Measurements from ENCODE around the gene ABO.
"Not testable (repeated sequence)": the region's sequence is repeated elsewhere in the genome, so short reads cannot be mapped to it uniquely, and the experiment has no call there.

ABO gene

DNA sequence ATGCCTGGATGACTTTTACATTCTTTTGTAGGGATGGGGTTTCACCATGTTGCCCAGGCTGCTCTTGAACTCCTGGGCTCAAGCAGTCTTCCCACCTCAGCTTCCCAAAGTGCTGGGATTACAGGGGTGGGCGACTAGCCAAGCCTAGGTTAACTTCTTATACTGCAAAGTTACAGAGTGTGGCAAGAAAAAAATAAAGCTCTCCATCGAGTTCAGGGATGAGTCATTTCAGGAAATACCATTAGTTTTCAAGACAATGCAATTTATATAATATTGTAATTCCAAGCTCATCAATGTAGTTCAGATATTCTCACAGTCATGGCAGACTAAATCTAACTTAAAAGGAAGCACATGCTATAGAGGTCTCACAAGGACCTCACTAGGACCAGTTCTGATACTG lies 11.5 kb upstream of the ABO start:
- no peak for DNase-seq

DNA sequence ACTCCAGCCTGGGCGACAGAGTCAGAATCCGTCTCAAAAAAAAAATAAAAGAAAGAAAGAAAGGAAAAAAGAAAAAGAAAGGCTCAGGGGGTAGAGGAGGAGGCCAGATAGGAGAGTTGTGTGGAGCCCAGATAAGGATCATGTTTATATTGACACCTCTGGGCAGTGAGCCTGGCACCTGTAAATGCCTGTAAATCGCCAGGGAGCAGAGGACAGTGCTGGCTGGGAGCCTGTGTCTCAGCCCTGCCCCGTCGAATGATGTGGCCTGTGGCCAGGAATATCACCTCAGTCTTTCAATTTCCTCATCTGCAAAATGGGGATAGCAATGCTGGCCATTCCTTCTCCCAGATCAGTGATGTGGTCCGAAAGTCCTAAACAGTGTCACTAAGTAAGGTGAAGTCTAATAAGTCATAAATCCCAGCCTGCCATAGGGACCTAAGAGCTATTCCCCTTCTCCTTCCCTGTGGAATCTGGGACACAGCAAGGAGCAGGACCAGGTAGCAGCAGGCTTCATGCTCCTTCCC lies 10.3 kb upstream of the ABO start:
- no peak for DNase-seq

DNA sequence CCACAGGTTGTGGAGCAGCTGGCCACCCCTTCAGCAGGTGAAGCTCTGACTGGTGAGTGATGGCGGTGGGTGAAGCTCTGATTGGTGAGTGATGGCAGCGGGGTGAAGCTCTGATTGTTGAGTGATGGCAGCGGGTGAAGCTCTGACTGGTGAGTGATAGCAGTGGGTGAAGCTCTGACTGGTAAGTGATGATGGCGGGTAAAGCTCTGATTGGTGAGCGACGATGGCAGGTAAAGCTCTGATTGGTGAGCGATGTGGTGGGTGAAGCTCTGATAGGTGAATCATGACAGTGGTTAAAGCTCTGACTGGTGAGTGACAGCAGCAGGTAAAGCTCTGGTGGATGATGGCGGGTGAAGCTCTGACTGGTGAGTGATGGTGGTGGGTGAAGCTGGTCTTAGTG lies 9.4 kb upstream of the ABO start:
- no peak for DNase-seq

DNA sequence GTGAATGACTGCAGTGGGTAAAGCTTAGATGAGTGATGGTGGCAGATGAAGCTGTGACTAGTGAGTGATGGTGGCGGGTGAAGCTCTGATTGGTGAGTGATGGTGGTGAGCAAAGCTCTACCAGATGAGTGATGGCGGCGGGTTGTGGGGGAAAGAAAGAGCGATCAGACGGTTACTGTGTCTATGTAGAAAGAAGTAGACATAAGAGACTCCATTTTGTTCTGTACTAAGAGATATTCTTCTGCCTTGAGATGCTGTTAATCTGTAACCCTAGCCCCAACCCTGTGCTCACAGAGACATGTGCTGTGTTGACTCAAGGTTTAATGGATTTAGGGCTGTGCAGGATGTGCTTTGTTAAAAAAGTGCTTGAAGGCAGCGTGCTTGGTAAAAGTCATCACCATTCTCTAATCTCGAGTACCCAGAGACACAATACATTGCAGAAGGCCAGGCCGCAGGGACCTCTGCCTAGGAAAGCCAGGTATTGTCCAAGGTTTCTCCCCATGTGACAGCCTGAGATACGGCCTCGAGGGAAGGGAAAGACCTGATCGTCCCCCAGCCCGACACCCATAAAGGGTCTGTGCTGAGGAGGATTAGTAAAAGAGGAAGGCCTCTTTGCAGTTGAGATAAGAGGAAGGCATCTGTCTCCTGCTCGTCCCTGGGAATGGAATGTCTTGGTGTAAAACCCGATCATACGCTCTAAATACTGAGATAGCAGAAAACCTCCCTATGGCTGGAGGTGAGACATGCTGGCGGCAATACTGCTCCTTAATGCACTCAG lies 8.4 kb upstream of the ABO start:
- DNase-seq: not testable (repeated sequence)

DNA sequence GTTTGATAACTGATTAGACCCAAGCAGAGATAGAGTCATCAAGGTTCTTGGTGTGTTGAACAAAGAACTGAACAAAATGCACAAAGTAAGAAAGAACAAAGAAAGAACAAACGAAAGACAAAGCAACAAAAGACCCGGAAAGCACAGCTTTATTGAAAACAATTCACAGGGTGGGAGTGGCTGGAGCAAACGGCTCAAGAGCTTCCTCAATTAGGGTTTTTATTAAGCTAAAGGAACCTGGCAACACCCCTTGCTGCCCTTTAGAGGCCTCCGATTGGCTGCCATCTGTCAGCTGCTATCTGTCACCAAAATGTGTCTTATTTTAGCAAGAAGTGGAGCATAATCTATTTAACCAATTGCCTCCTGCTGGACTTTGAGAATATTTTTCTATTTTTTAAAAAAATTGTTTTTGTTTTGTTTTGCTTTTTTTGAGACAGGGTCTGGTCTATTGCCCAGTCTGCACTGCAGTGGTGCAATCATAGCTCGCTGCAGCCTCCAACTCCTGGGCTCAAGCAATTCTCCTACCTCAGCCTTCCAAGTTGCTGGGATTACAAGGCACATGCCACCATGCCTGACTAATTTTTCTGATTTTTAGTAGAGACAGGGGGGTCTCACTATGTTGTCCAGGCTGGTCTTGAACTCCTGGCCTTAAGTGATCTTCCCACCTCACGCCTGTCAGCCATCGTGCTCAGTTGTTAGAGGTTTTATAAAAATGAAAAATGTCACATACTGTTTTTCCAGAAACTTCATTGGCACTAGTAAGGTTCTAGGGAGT lies 7.7 kb upstream of the ABO start:
- peak; percentile 29 for DNase-seq

DNA sequence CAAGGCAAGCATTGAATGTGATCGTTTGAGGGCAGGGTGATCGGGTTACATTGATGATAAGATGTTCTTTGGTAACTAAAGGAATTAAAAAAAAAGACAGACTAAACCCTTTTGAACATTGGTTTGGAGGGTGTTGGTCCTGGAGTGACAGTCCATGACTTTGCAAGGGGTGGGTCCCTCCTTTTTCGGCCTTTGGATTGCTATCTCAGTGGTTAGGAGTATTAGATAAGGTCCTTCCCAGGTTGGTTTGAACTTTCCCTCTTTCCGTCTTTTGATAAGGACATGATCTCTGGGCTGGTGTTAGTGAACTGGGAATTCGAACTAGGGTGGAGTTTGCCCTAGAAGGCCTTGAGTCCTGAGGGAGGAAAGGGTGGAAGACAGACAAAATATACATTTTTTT lies 5.4 kb upstream of the ABO start:
- DNase-seq: no peak

DNA sequence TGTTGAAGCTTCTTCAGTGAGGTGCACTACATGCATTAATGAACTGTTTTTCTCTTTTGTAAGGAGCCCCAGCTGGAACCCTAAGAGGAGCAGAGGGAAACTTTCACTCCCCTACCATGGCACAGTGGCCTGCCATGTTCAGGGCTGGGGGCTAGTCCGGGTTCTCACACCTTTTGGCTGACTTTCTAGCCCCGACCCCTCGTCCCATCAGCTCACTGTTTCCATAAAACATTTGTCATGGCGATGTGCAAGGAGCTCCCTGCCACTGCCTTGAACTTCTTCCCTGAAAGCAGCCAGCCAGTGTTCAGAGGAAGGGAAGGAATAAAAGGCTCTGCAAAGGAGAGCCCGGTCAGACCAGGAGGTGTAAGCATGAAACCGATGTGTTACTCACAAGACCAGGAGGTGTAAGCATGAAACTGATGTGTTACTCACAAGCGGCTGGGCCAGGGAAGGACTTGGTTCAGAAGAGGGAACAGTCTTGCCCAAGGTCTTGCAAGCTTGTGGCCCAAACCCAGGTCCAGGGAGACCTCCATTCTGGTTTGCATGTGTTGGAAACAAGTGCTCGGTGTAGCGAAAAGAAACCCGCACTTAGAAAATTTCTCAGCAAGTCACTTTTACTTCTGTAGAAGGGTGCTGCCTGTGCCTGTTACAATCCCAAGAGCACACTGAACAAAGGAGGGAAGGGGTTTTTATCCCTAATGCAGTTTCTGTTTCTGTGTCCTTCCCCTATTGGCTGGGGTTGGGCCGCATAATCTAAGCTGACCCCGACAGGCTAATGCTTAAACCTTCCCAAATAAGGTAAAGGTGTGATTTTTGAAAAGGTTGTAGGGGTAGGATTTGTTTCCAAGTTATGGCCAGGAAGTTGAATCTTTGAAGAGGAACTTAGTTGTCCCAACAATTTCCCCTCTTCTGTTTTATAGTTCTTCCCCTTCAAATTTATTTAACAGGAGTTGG lies 3.4 kb upstream of the ABO start:
- no peak for DNase-seq

DNA sequence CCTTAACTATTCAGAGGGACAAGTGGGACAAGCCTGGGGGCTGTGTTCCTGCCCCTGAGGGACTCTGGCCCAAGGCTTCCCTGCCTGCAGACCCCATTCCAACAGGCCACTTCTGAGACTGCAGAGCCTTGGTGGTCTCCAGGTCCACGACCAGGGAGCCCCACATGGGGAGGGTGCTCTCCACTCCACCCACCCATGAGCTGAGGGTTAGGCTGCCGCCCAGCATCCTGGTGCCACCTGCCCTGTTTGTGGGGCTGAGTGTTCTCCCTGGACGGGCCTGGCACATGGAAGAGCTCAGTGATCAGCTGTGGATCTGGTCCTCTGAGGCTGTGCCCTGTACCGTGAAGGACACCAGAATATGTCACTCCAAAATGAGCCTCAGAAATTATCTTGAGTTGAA lies 2.5 kb upstream of the ABO start:
- no peak for DNase-seq

DNA sequence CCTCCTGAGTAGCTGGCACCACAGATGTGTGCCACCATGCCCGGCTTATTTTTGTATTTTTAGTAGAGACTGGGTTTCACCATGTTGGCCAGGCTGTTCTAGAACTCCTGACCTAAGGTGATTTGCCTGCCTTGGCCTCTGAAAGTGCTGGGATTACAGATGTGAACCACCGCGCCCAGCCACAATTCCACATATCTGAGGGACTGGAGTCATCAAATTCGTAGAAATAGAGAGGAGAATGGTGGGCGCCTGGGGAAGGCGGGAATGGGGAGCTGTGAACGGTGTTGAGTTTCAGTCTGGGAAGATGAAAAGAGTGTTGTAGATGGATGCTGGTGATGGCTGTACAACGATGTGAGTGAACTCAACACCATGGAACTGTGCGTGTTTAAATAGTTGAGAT lies 1.9 kb upstream of the ABO start:
- DNase-seq: no peak

DNA sequence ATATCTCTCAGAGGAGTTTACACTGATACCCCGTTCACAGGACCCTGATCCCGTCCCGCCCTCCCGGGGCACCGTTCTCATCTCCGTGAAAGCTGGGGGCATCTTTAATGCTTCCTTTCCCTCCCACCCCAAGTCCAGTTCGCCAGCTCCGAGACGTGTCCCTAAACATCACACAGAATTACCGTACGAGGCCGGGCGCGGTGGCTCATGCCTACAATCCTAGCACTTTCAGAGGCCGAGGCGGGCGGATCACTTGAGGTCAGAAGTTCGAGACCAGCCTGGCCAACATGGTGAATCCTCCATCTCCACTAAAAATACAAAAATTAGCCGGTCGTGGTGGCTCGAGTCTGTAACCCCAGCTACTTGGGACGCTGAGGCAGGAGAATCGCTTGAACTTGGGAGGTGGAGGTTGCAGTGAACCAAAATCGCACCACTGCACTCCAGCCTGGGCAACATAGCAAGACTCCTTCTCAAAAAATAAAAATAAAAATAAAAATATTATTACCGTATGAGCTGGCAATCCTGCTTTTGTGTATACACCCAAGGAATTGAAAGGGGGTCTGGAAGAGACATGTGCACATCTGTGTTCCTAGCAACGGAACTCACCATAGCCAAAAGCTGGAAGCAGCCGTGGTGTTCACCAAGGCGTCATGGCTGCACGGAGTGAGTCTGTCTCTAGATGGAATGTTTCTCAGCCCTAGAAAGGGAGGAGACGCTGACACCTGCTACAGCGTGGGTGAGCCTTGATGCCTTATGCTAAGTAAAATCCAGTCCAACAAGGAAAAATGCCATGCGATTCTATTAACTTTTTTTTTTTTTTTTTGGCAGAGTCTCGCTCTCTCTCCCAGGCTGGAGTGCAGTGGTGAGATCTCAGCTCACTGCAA lies 1.2 kb upstream of the ABO start:
- DNase-seq: no peak

DNA sequence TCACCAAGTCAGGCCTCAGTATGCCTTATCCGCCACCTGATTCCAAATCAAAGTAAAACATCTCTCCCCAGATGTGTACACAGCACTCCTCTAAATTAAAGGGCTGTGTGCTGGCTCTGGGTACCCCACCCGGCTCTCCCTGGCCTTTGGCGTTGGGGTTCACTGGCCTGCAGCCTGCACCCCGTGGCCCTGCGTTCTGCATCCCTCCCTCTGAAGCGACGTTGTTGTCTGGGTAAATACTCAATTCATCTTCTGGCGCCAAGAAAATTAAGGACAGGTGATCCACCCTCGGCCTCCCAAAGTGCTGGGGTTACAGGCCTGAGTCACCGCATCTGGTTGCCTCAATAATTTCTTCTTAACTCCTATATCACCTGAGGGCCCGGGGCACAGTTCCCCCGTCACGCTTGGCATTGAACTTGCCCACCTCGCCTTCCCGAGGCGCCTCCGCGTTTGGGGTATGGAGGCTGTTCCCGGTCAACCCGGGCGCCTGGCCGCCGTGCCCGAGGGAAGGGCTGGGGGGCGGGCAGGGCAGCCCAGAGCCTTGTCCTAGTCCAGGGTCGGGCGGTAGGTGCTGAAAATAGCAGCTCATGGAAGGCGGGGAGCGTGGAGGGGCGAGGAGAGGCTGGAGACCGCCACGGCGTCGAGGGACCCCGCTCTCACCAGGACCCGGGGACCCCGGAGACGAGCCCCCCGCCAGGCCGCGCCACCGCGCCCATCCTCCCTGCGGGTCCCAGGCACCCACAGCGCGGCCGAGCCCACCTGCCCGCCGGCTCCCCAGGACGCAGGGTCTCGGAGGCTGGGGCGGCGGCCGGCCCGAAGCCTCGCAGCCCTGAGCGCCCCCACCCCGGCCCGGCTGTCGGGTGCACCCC lies 531 bp downstream of the ABO start:
- no peak for DNase-seq

DNA sequence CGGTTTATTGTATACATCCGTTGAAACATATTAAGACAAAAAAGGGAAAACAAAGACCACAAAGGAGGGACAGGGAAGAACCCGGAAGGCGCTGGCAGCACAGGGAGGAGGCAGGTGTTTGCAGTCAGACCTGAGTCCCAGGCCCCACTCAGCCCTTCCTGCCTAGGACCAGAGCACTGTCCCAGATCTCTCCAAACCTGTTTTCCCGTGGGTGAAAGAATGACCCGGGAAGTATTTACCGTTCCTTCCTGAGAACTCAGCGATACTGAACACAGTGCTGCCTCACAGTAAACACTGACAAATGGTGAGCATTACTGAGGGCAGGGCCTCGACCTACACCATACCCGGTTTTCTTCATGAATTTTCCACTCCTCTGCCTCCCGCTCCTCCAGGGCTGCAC lies 1.2 kb downstream of the ABO start:
- no peak for DNase-seq

DNA sequence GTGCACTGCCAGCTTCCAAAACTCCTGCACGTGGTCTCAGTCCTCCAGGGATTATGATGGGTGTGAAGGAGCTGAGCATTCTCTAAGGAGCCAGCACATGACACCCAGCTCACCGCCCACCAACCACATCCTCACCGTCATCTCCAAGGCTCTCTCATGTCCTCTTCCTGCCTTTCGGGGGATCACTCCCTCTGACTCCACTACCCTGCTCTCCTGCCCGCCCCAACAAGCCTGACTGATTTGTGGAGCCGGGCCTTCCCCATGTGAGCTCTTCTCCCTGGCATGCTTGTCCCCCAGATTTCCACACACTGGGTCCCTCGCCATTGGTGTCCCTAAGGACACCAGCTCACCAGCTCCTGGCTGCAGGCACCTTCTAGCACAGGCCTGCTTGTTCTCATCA lies 1.9 kb downstream of the ABO start:
- no peak for DNase-seq

DNA sequence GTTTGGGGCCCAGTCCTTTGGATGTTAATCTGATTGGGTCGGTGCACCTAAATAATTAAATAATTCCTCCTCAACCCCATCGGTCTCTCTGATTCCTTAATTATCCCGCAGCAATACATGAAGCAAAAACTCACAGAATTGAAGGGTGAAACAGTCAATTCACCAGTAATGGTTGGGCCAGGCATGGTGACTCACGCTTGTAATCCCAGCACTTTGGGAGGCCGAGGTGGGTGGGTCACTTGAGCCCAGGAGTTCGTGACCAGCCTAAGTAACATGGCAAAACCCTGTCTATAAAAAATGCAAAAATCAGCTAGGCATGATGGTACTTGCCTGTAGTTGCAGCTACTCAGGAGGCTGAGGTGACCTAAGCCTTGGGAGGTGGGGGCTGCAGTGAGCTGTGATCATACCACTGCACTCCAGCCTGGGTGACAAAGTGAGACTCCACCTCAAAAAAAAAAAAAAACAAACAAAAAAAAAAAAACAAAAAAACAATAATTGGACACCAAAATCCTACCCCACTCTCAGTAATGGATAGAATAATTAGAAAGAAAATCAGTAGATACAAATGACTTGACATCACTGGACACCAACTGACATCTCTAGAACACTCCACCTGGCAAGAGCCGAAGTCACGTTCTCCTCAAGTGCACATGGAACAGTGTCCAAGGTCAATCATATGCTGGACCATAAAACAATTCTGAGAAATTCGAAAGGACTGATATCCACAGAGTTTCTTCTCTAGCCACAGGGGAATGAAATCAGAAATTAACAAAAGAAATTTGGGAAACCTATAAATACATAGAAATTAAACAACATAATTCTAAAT lies 5.3 kb downstream of the ABO start:
- no peak for DNase-seq

DNA sequence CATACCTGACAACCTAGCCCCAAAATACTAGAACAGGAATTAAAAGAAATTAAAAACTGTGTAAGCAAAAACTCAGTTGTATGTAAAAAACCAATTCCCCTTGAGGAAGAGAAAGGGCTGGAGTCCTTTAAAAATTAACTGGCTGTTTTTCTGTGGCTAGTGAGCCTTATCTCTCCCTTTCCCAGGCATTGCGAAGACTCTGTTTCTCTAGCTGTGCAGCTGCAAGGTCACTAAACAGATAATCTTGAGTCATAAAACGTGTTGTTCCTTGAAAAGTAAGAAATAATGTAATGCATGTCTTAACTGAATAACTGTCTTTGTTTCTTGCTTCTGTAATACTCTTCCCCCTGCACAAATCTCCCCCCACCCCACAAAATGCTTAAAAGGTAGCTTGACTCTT lies 5.9 kb downstream of the ABO start:
- not testable (repeated sequence) for DNase-seq

DNA sequence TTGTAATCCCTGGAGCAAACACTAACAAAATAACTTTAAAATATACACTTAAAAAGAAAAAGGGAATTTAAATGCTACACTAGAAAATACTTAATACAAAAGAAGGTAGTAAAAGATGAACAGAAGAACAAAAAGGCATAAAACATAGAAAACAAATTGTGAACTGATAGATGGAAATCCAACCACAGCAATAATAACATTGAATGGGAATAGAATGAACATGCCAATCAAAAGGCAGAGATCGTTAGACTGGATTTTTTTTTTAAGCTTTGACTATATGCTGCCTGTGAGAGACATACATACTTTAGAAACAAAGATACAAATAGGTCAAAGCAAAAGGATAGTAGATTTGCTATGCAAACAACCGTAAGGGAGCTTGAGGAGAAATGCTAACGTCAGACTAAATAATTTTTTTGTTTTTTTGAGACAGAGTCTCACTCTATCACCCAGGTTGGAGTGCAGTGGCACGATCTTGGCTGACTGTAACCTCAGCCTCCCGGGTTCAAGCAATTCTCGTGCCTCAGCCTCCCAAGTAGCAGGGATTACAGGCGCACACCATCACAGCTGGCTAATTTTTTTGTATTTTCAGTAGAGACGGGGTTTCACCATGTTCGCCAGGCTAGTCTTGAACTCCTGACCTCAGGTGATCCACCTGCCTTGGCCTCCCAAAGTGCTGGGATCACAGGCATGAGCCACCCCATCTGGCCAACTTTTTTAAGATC lies 6.5 kb downstream of the ABO start:
- no peak for DNase-seq

DNA sequence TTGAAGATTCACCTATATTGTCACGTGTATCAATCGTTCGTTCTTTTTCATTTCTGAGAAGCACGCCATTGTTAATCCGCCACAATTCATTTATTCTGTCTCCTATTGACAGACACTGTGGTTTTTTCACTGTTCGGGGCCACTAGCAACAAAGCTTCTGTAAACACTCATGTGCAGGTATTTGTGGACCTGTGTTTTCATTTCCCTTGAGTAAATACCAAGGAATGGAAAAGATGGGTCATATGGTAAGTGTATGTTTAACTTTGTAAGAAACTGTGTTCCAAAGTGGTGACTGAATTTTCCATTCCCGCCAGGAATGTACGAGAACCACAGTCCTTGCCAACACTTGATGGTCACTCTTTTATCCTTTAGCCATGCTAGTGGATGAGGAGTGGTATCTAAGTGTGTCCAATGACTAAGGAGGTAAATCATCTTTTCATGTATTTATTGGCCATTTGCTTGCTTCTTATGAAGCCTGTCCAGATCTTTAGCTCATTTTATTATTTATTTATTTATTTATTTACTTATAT lies 10.7 kb downstream of the ABO start:
- DNase-seq: no peak

DNA sequence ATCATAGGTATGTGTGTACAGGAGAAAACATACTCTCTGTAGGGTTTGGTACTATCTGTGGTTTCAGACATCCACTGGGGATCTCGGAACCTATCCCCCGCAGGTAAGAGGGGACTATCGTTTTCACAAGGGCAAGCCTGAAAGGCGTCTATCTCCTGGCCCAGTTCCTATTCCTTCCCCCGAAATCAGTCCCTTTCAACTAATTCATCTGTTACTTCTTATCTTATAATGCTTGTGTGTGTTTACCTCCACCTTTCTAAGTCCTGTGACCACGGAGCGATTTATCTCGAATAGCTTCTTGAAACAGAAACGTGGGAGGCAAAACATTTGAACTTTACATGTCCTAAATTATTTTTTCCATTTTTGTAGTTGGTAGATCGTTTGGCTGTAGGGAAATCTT lies 11.4 kb downstream of the ABO start:
- no peak for DNase-seq

DNA sequence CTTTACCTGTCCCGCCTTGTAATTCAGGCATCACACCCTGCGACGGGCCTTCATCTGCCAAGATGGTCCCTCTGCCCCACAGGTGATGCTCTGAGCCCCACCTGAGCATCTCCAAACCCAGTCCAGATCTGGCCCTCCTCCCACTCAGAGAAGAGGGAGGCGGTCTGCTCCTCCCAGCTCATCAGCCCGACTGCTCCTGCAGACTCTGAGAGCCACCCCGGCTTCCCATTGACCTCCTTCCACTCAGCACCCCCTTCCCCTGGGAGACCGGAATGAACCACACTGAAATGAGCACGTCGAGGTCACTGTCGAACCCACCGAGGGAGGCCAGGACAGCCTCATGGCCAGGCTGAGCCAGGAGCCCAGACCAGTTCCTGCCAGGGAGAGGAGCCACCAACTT lies 12.8 kb downstream of the ABO start:
- no peak for DNase-seq
